Ovary (tissue), 9 donors: ENCODE data around the gene REEP1. TPM values are rescaled to one million over a fixed set of nuclear protein-coding genes. Genes with fewer than 3 reads are reported as not detected.

Source experiments
- DNase-seq, 5 donors: peaks; one replicate each; pipeline ENCODE4 v3.0.0-alpha.2; 2019 to 2020
- H3K27ac ChIP-seq, 2 donors: fragments of 200-600 bp; one replicate each; pipeline versions ENCODE4 v1.5.1 to v1.8.0; 2019 to 2022
- H3K27me3 ChIP-seq: fragments of 200-600 bp; one replicate; pipeline ENCODE4 v1.8.0; 2022
- H3K36me3 ChIP-seq: fragments of 200-600 bp; sonication (generic); one replicate; pipeline ENCODE4 v1.5.1; 2019
- H3K4me1 ChIP-seq: one replicate; pipeline ENCODE4 v1.8.1; 2013; ENCODE audit warnings: mild to moderate bottlenecking, moderate library complexity; ENCODE audit not compliant: insufficient read depth
- H3K4me3 ChIP-seq: fragments of 200-600 bp; sonication (generic); one replicate; pipeline ENCODE4 v1.5.1; 2017
- H3K9me3 ChIP-seq, 2 donors: fragments of 200-600 bp in 1 of 2; sonication (generic) in 1 of 2; one replicate each; pipeline versions ENCODE4 v1.5.1 to v1.8.1; 2013 to 2019; ENCODE audit warnings: mild to moderate bottlenecking in 1 of 2, moderate library complexity in 1 of 2
- EP300 ChIP-seq: sonication (generic); formaldehyde crosslinking; IDR thresholded peaks from one replicate; pipeline ENCODE4 v1.6.1; 2017; ENCODE audit warnings: antibody characterized with exemption
- POLR2A ChIP-seq: fragments of 450-650 bp; IDR thresholded peaks from one replicate; pipeline ENCODE4 v1.6.1; 2017; ENCODE audit warnings: antibody characterized with exemption, mild to moderate bottlenecking, moderate library complexity
- WGBS, 3 donors: extraction: QIAGEN DNeasy Blood & Tissue Kit in 1 of 3; methylation state at CpG; one replicate each; pipeline versions ENCODE4 v1.1.5 to v1.1.7; 2013 to 2017; 5-methylcytosine and 5-hydroxymethylcytosine counted together
- intact Hi-C, 4 donors: fragments of 100-400 bp; cut with DNase I; formaldehyde crosslinking; loops; one replicate each; pipeline versions ENCODE4 v1.11.0 to v1.15.1; 2022 to 2023
- polyA plus RNA-seq, 2 donors: library from polyadenylated mRNA; stranded (reverse); fragments of 200-250 nt in 1 of 2; fragments of 350-450 nt in 1 of 2; fragmentation: Illumina TruSeq in 1 of 2; extraction: RNeasy Lipid Tissue Mini Kit (QIAGEN cat#74804) in 1 of 2; gene quantifications; one replicate each; pipeline ENCODE4 v1.2.3, GENCODE V29; 2013 to 2014
- total RNA-seq, 7 donors: library from RNA; depleted of rRNA in 2 of 7; stranded (reverse); fragments of >200 nt in 2 of 7; fragmentation: NEBNext Ultra II Directional in 3 of 7; extraction: Animal tissue kit (Norgen Biotek cat#: 25700) in 3 of 7; gene quantifications; one replicate each; pipeline versions ENCODE4 v1.1.0 to v1.2.4, GENCODE V29; 2016 to 2023
- TF ChIP-seq, protein P1 (sequence below), 3 donors: fragments of 450-650 bp in 2 of 3; fragments of 200-600 bp in 1 of 3; IDR thresholded peaks; one replicate each; pipeline versions ENCODE4 v1.5.1 to v1.8.0; 2016 to 2022; ENCODE audit warnings: antibody characterized with exemption in 3 of 3, mild to moderate bottlenecking in 1 of 3
- donor health status: DM: no; HTN: no; CAD: no; lungs with moderate emphysema.
- donor health status: DM: no; HTN: no; CAD: no.
- donor health status: Bipolar disorder and iron deficiency.
- donor health status: DM: yes; HTN: yes; CAD: no.
- donor health status: DM: no; HTN: no; CAD: no.
- donor health status: DM: yes; HTN: yes; CAD: no.

Gene REEP1
- total and polyA plus RNA-seq, 9 donors, result 0.58 to 35.7 (median 2.0) TPM

DNA sequence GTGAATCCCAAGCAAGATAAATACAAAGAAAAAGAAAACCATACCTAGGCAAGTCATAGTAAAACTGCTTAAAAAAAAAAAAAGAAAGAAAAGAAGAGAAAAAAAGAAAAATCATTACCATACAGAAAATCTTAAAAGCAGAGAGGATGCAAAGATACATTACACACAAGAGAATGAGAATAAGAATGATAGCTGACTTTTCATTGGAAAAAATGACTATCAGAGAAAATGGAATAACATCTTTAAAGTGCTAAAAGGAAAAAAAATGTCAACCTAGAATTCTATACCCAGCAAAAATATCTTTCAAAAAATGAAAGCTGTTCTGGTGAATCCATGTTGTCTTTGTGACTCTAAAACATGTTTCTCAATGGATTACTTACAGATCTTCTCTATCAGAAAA lies 66.2 kb downstream of the REEP1 start:
- H3K27me3 ChIP-seq, result no peaks in the 10 kb centered on the region
- no peak for DNase-seq
- peaks cover 2% of the 10 kb centered on the region for H3K4me1 ChIP-seq
- H3K27ac ChIP-seq, result no peak overlapping the region
- H3K36me3 ChIP-seq, result no peaks in the 10 kb centered on the region
- no peak overlapping the region for H3K4me3 ChIP-seq
- intact Hi-C loops, result no loop called here
- H3K9me3 ChIP-seq, result peaks cover 0 to 3% of the 10 kb centered on the region in 2 donors
- no peak for TF ChIP-seq POLR2A
- TF ChIP-seq EP300, result no peak
- TF ChIP-seq, protein P1, sequence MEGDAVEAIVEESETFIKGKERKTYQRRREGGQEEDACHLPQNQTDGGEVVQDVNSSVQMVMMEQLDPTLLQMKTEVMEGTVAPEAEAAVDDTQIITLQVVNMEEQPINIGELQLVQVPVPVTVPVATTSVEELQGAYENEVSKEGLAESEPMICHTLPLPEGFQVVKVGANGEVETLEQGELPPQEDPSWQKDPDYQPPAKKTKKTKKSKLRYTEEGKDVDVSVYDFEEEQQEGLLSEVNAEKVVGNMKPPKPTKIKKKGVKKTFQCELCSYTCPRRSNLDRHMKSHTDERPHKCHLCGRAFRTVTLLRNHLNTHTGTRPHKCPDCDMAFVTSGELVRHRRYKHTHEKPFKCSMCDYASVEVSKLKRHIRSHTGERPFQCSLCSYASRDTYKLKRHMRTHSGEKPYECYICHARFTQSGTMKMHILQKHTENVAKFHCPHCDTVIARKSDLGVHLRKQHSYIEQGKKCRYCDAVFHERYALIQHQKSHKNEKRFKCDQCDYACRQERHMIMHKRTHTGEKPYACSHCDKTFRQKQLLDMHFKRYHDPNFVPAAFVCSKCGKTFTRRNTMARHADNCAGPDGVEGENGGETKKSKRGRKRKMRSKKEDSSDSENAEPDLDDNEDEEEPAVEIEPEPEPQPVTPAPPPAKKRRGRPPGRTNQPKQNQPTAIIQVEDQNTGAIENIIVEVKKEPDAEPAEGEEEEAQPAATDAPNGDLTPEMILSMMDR (IDR thresholded peaks at IDR 0.05), result no peak

DNA sequence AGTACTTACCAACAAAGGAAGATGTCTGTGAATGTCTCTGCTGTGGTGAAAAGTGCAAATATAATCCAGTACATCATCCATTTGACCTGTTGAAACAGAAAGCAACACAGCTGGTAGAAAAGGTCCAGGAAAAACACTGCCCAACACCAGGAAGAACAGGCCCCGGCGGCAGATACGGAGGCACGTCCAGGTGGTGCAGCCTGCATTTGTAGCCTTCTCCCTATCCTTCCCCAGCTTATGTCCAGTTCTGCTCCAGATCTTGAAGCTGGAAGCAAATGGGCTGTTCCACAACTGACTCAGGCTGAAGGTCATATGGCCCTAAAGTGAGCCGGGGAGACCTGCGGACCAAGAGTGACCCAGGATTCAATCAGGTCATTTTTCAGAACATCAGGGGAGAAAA lies 73.5 kb downstream of the REEP1 start:
- DNase-seq, result no peak
- Histone ChIP-seq H3K36me3 (no peaks in the 10 kb centered on the region), H3K27me3 (no peaks in the 10 kb centered on the region), H3K9me3 (no peaks in the 10 kb centered on the region), H3K4me3 (no peak overlapping the region), H3K27ac (no peak overlapping the region), H3K4me1 (no peaks in the 10 kb centered on the region)
- WGBS, 3 donors, result 83 to 90% (median 89%) methylated on average over 6 of the region's 6 CpGs
- intact Hi-C loops, result no loop called here
- TF ChIP-seq EP300 (no peak), POLR2A (no peak)
- TF ChIP-seq, protein P1 (IDR thresholded peaks at IDR 0.05), result no peak

DNA sequence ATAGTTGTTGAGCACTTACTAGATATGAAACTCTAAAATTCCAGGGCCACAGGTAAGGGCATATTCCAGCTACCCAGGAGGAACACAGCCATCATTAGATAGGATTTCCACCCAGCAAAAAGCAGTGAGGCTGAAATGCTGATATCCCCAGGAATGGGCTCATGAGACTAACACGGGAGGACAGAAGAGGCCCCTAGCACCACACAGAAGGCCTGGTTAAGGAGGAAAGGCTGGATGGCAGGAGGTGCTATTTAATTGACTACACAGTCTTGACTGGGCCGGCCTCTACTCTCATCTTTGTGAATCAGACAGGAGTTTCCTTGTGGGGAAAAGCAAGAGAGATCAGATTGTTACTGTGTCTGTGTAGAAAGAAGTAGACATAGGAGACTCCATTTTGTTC lies 76.4 kb downstream of the REEP1 start:
- Histone ChIP-seq H3K9me3 (no peaks in the 10 kb centered on the region), H3K4me1 (no peaks in the 10 kb centered on the region), H3K27ac (no peak overlapping the region), H3K27me3 (no peaks in the 10 kb centered on the region), H3K36me3 (no peaks in the 10 kb centered on the region), H3K4me3 (no peak overlapping the region)
- WGBS, 3 donors, result 80 to 88% (median 88%) methylated on average over 2 of the region's 2 CpGs
- TF ChIP-seq, protein P1 (IDR thresholded peaks at IDR 0.05), result no peak
- TF ChIP-seq EP300, result no peak
- no peak for TF ChIP-seq POLR2A
- no peak for DNase-seq
- intact Hi-C loops, result no loop called here

DNA sequence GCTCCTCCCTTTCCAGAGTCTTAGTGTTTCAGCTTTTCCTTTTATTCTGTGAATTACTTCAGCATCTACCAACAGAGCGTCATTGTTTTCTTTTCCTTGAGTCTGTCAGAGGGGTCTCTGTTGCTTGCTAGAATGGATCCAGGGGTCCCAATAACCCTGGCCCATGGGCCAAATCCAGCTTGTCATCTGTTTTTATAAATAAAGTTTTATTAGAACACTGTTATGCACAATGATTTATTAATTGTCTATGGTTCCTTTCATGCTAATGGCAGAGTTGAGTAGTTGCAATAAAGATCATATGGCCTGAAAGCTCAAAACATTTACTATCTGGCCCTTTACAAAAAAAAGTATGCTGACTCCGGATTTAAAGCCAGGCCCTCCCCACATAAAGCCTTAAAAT lies 79.3 kb downstream of the REEP1 start:
- TF ChIP-seq EP300 (no peak), POLR2A (no peak)
- TF ChIP-seq, protein P1 (IDR thresholded peaks at IDR 0.05), result no peak
- WGBS, 3 donors, result 91 to 98% (median 92%) methylated on average over 2 of the region's 2 CpGs
- Histone ChIP-seq H3K4me3 (no peak overlapping the region), H3K27ac (no peak overlapping the region), H3K4me1 (no peaks in the 10 kb centered on the region), H3K36me3 (no peaks in the 10 kb centered on the region), H3K9me3 (no peaks in the 10 kb centered on the region), H3K27me3 (no peaks in the 10 kb centered on the region)
- no peak for DNase-seq
- intact Hi-C loops, result no loop called here

DNA sequence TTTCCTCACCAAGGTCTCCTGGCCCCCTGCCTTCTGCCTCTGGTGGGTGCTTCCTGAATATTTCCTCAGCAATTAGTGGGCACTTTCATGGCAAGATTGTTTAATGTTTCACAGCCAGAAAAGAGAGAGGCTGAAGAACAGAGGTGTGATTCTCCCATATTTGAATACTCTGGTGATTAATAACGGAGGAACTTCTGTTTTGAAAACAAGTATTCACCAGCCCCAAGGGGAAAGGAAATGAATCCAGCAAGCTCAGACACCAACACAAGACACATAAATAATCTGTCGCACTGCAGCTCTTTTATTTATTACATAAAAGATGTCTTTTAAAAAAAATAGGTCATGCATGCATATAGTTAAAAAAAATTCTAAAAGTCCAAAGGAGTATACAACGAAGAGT lies 80.4 kb downstream of the REEP1 start:
- H3K27ac ChIP-seq, result no peak overlapping the region

More for the DNA sequence above, 80.4 kb downstream of the REEP1 start:
- no peak for DNase-seq
- H3K4me3 ChIP-seq, result no peak overlapping the region
- 53% methylated on average over 3 of the region's 3 CpGs for WGBS, 3 donors
- TF ChIP-seq EP300 (no peak), POLR2A (no peak)
- TF ChIP-seq, protein P1 (IDR thresholded peaks at IDR 0.05), result no peak
- intact Hi-C loops, result no loop called here
- no peaks in the 10 kb centered on the region for H3K4me1 ChIP-seq
- no peaks in the 10 kb centered on the region for H3K27me3 ChIP-seq
- H3K36me3 ChIP-seq, result no peaks in the 10 kb centered on the region
- no peaks in the 10 kb centered on the region for H3K9me3 ChIP-seq
